ENCODE measurements around the gene SLC15A1.
"Not testable (repeated sequence)": the region's sequence is repeated elsewhere in the genome, so short reads cannot be mapped to it uniquely, and the experiment has no call there.

Gene SLC15A1

GRCh38 chr13:98652276-98652675, 100.2 kb downstream of the SLC15A1 start:
- no peak for DNase-seq

DNA sequence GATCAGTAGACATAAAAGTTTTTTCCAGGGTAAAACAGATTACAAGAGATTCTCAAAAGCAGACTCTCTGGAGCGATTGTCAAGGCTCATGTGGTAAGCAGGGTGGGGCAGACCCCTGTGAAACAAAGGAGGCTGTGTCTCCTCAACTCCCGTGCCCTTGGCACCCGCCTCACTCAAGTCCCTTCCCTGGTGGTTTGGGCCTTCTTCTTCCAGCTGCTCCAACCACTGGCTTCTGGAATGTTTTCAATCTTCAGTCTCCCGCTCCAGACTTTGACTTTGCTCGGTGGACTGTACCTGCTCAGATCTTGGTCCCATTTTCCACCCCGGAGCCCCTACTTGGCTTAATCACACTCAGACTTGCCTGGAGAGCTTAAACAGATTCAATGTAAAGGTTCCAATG, 100.7 kb downstream of the SLC15A1 start:
- no peak for DNase-seq

GRCh38 chr13:98650396-98651107, 101.9 kb downstream of the SLC15A1 start:
- no peak for DNase-seq

DNA sequence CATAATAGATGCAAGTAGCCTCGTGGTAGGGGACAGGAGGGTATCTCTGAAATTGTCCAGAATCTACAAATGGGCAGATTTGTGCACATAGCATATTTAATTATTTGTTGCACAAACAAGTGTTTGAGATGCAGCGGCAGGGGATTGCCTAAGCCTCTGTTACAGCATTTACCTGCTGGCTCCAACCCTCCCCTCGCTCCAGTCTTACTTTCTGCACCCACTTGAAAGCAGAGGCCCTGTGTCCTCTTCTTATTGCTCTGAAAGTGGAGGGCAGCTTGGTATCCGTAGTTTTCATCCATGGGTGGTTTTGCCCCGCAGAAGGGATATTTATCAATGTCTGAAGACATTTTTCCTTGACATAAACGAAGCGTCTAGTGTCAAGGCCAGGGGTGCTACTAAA, 102.6 kb downstream of the SLC15A1 start:
- no peak for DNase-seq

GRCh38 chr13:98648686-98649085, 103.8 kb downstream of the SLC15A1 start:
- DNase-seq = no peak

- no peak for DNase-seq
Observed at GRCh38 chr13:98648141-98648540, 104.3 kb downstream of the SLC15A1 start.

DNA sequence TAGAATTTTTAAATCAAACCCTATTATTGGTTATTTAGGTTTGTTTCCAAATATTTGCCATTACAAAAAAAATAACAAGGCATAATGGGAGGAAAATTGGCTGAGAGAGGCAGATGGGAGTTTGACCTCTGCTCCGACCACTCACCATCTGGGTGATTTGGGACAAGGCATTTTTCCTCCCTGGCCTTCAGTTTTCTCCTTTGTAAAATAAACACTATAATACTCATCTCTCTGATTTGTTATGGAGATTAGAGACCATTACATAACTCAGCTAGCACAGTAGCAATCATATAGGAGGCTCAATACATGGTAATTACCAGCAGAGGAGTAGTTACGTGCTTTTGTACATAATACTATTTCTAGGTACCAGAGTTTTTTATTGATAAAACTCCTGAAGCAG, 105.4 kb downstream of the SLC15A1 start:
- DNase-seq = no peak

GRCh38 chr13:98643479-98643878, 109.0 kb downstream of the SLC15A1 start:
- DNase-seq = no peak

DNA sequence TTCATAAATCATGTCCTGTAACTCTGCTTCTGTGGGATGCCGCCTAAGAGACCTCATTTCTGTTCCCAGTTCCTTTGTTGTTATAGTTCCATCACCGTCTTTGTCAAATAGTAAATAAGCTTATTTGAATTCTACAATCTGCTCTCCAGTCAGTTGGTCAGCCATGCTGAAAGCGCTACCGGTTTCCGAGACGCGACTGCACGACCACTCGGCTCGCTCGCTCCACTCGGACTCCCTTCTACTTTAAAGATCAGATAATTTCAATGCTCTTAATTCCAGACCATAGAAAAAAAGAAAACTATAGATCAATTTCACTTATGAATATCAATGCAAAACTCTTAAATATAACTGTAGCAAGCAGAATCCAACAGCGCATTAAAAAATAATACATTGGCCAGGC, 111.4 kb downstream of the SLC15A1 start:
- no peak for DNase-seq

GRCh38 chr13:98639785-98640184, 112.7 kb downstream of the SLC15A1 start:
- not testable (repeated sequence) for DNase-seq

DNA sequence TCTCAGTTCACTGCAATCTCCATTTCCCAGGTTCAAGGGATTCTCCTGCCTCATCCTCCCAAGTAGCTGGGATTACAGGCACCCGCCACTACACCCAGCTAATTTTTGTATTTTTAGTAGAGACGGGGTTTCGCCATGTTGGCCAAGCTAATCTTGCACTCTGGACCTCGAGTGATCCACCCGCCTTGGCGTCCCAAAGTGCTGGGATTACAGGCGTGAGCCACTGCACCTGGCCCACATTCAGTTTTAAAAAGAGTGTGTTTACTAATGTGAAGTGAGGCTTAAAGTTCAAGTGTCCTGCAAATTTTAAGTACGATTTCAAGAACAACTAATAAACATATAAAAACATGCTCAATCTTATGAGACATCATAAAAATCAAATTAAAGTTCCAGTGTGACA, 114.1 kb downstream of the SLC15A1 start:
- DNase-seq = not testable (repeated sequence)

All from NCI-H345 (cell line).